NCI-H1048 (cell line): ENCODE results near the gene DDRGK1.

ENCODE experiments used
- DNase-seq: peaks from one replicate; lab custom pipeline; 2025; lab: John Stamatoyannopoulos, UW

Gene DDRGK1

DNA sequence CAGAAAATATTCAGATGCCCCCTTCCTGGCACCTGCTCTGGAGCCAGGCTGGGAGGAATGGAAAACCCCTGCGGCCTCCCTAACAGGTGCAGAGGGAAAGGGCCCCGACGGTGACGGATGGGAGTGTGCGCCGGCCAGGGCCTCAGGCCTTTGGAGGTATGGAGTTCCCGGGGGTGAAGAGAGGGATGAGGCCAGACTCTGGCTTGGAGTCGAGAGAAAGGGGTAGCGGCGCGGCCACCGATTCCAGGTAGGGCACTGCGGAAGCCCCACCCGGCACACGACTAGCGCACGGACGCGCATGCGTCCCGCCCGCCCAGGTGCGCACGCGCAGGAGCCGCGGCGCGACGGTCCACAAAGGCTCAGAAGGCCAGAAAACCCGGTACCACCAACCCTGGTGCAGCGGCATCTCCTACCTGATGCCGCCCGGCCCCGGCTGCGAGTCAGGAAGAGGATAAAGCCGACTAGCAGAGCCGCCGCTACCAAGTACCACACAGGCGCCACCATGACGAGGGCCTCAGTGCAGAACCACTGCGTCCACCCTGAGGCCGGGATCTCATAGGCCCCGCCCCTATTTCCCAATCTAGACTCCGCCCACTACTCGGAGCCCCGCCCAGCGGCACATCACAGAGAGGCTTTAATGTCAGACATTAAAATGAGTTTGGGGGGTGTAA, at the start of gene DDRGK1:
TSS of gene DDRGK1 (minus strand) at position 559 of the 671 bp plus-strand sequence. CDS start at position 504, 55 bp downstream.
- peak; percentile 65 for DNase-seq

DNA sequence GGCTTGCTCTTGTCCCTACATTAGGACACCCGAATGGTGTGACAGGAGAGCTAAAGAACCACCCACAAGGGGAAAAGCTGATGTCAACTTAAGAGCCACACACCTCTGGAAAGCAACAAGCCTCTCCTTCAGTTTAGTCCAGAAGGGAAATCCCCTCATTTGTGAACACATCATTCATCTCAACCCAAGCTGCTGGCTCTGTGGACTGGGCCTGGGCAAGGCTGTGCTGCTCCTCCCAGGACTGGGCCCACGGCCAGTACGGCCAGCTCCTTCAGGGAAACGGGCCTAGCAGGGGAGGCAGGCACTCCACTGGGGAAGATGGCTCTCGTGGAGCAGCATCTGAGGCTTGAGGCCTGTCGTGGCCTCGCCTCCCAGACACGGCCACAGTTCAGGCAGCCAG, 47.3 kb upstream of the DDRGK1 start:
- DNase-seq = no peak

DNA sequence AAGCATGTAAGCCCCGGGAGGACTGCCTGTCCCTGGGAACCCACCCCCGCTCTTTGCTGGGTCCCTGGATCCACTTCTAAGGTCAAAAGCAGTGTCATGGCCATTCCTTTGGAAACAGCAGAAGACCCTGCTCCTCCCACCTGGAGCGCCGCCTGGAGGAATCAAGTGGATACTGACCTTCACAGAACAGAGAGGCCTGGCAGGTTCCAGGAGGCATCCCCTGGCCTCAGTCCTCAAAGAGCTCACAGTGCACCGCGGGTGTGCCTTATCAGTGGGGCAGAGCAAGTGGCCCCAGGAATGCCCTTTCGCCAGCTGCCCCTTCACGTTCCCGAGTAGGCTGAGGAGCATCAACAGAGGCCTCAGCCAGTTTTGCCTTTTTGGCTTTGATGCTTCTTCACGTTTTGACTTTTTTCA, 45.6 kb upstream of the DDRGK1 start:
- DNase-seq = no peak

GRCh38 chr20:3248993-3249347, 44.5 kb upstream of the DDRGK1 start:
- no peak for DNase-seq

DNA sequence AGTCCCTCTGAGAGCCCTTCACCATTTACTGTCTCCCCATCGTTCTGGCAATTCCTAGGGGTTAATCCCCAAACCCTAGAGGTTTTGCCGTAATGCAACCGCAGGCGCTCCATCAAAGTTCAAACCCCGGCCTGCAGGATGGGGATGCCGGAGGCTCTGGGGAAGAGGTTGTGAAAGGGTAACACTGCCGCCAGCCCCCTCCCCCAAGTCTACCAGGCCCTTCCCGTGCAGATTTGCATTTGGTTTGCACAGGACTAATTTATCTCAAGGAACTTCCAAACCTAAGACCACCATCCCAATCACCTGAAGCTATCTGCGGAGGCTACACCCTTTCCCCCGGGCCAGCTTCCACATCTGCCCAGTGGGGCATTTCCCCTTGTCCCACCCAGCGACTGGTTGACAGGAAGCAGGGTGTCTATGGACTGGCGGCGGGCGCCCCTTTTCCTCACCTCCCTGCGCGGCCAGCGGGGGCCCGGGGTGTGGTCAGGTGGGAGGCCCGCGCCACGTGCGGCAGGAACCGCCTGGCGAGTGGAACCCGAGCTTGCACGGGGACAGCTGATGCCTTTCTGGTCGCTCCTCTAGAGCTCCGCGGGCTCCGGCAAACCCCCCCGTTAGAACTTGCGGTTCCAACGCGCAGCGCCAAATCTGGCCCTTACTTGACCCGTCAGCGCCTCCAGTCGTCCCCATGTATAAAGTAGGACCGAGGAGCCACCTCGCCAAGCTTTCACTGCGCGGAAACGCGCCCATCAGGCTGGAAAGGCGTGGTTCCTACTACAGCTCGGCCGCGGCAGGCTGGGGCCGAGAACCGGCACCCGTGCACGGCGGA, 43.9 kb upstream of the DDRGK1 start:
- DNase-seq = no peak

- DNase-seq = no peak
Observed at GRCh38 chr20:3247638-3248037, 43.2 kb upstream of the DDRGK1 start.

- DNase-seq = no peak
Observed at GRCh38 chr20:3246682-3247081, 42.2 kb upstream of the DDRGK1 start.

- DNase-seq = no peak
Observed at GRCh38 chr20:3245711-3246110, 41.2 kb upstream of the DDRGK1 start.

GRCh38 chr20:3245156-3245555, 40.7 kb upstream of the DDRGK1 start:
- DNase-seq = no peak

GRCh38 chr20:3244613-3245012, 40.1 kb upstream of the DDRGK1 start:
- no peak for DNase-seq

- no peak for DNase-seq
Observed at GRCh38 chr20:3243718-3244358, 39.4 kb upstream of the DDRGK1 start.

DNA sequence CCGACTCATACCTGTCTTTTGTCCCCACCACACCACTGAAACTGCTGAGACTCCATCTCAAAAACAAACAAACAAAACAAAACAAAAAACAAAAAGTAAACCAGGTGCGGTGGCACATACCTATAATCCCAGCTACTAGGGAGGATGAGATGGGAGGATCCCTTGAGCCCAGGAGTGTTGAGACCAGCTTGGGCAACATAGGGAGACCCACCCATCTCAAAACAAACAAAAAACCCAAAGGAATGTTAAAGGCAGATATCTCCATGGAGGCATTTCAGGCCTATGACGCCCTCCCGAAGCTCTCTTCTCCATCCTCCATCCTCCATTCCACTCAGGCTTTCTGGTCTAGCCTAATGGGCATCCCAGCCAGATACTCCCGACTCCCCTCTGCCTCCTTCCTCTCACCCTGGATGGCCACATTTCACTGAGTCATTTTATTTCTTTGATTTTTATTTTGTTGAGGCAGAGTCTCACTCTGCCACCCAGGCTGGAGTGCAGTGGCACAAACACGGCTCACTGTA, 37.8 kb upstream of the DDRGK1 start:
- DNase-seq = no peak

DNA sequence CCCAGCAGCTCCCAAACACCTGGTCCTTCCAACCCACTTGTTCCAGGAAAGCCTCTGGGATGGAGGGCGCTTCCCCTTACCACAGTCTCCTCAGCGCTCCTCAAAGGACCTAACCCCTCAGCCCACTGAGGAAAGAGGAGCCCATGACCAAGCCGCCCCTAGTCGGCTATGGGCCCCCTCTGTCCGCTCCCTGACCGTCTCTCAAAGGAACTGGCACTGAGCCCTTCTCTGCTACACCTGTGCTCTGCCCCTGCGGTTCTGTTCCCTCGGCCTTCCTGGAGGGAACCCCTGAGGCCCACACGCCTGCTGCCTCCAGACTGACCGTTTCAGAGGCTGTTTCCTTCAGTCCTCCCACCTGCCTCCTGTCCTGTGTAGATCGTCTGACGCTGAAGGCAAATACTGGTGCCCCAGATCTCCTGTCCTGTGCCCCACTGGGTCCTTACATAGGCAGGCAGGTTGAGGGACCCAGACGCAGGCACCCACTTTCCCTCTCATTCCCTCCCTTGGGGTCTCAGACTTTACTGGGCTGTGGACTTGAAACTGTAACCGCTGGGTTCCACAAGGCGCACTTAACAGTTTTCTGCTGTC, 36.4 kb upstream of the DDRGK1 start:
- no peak for DNase-seq

DNA sequence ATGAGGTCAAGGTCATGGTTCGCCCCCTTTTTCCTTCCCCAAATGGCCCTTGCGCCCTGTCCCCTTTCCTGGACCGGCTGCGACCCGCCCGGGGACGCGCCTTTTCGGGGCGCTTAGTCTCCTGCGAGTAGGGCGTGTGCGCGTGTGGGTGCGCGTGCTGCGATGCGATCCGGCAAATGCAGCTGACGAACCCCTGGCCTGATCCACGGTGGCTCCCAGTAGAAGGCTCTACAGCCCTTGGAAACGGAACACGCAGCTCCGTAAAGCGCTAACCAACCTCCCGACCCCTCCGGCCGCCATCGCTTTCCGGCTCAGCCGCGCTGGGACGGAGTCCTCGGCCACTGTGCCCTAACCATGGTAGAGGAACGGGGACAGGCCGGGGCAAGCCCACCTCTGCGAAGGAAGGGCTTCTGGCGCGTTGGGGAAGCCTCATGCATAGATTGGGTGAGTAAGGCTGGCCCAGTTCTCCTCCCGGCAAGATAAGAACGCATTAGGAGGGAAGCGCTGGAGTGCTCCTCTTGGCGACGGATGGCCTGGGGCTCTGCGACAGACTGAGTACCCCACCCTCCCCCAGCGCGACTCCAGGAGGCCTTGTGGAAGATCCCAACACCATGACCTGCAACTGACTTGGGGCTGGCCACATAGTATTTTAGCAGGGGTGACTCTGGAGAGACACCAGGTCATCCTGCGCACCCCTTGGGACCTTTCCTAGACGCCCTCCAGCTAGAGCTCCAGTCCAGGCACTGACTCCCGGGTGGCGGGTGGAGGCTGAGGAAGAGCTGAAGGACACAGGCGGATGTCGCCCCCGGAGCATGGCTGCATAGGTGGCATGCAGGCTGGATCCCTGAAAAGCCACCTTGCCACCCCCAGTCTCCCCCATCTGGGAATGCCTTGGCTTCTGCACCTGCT, 35.6 kb upstream of the DDRGK1 start:
- no peak for DNase-seq

DNA sequence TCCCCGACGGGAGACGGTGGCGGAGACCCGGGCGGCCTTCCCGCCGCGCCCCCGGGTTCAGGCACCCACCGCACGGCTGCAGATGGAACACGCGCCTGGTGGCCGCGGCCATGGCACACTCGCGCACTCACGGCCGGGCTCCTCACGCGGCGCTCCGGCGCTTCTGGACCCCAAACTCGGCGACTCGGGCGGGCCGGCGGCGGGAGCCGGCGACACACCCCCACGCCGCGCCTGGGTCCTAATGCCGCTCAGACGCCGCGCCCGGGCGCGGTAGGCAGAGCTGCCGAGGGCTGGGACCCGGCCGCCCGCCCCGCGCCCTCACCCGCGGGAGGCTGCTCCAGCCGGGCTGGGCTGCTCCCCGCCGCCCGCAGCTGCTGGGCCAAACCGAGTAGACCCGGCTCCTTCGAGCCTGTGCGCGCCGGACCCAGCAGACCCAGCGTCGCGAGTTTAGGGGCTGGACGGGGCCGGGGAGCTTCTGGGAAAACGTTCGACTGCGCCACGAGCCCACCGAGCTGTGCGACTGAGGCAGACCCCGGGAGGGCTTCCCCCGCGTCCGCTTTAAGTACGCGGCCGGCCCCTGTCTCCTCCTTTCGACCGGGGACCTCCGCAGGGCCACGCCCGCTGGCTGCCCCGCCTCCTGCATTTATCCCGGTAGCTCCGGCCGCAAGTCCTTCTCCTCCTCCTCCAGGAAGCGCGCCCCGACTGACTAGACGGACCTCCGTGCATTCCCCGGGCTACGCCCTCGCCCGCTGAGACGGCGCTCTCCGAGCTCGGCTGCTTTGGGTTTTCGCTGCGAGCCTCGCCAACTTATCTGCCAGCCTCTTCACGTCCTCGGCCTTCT, 34.8 kb upstream of the DDRGK1 start, which contains the start of gene SLC4A11:
TSS of gene SLC4A11 (minus strand) at position 165 of the 841 bp plus-strand sequence. CDS start at position 112, 53 bp downstream.
- peak; percentile 16 for DNase-seq

DNA sequence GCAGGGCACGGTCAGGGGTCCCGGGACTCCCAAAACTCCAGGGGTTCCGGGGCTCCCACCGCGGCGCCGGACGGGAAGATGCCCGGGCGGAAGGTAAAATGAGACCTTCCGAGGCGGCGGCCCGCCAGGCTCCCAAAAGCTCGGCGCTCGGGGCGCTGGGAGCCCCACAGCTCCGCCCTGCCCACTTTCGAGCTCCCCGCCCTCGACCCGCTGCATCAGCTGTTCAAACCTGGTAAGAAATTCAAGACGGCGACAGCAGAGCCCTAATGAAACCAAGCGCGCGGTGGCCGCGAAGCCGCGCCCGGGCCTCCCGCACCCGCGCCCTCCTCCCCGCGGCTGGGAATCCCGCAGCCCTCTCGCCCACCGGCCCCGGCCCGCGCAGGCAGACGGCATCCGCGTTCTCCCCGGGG, 34.1 kb upstream of the DDRGK1 start:
- DNase-seq = peak; percentile 18

GRCh38 chr20:3237958-3238615, 33.6 kb upstream of the DDRGK1 start:
- DNase-seq = no peak

GRCh38 chr20:3237011-3237957, 32.8 kb upstream of the DDRGK1 start:
- DNase-seq = no peak
